ENCODE results near the gene ABCB7. TPM values are rescaled to one million over a fixed set of nuclear protein-coding genes. Genes with fewer than 3 reads are reported as not detected.

The ABCB7 gene
- polyA plus RNA-seq, 1 donor (not counting 4 experiments of a cell fraction or from before 2014, with no cell fraction given), result 21.3 TPM

DNA sequence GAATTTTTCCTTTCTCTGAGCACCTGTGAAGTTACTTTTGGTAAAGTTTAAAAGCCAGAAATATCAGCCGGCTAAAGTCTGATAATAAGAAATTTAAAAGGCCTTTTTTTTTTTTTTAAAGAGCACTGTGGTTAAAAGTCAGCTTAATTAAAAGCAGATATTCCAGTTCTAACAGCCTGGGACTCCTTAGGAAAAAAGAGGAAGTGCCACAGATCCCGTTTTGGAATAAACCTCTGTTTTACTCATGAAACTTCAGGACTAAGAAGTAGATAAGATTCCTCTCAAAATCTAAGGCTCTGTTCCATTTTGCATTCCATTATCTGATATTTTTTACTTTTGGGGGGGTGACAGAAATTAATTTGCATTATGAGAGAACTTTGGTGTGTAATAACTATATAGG is 37.8 kb downstream of the ABCB7 start:
- DNase-seq (ENCODE audit: low read depth, low spot score) (no peak), FAIRE-seq (no peak)
- H2AFZ ChIP-seq (ENCODE audit: control insufficient read depth, low read length), result no peak overlapping the region
- no peaks in the 10 kb centered on the region for H3K36me3 ChIP-seq (ENCODE audit: control insufficient read depth in 2 of 2, extremely low read depth in 1 of 2, insufficient read depth in 2 of 2, low read length in 2 of 2)
- H3K9me1 ChIP-seq (ENCODE audit: control insufficient read depth, extremely low read depth, insufficient read depth, low read length), result no peaks in the 10 kb centered on the region
- no peaks in the 10 kb centered on the region for H3K27me3 ChIP-seq (ENCODE audit: control insufficient read depth, extremely low read depth, insufficient read depth, low read length)
- dilution Hi-C loops (cut with MboI; ENCODE audit: extremely low pct_ligation_motif_present, low sequenced_read_pairs), result no loop called here
- H3K4me2 ChIP-seq (ENCODE audit: control insufficient read depth, extremely low read depth, insufficient read depth, low read depth, low read length), result no peak overlapping the region
- H3K79me2 ChIP-seq (ENCODE audit: control insufficient read depth, insufficient read depth, low read length), result no peaks in the 10 kb centered on the region
- H3K4me1 ChIP-seq (ENCODE audit: control insufficient read depth, extremely low read depth, insufficient read depth, low read length), result no peaks in the 10 kb centered on the region
- H3K9me3 ChIP-seq (ENCODE audit: control insufficient read depth, low read depth, low read length), result no peaks in the 10 kb centered on the region
- H3K9ac ChIP-seq (ENCODE audit: control insufficient read depth, extremely low read depth, insufficient read depth, low read length), result no peak overlapping the region
- no peak overlapping the region for H3K27ac ChIP-seq (ENCODE audit: control insufficient read depth, insufficient read depth, low read length)
- H3K4me3 ChIP-seq (ENCODE audit: control insufficient read depth in 2 of 3, extremely low read depth in 1 of 3, insufficient read depth in 2 of 3, low read depth in 1 of 3, low read length in 3 of 3), result no peak overlapping the region
- H4K20me1 ChIP-seq (ENCODE audit: control insufficient read depth, extremely low read depth, insufficient read depth, low read length), result no peaks in the 10 kb centered on the region
- TF ChIP-seq EZH2 (IDR thresholded peaks at IDR 0.05; ENCODE audit: low read length), result no peak
- TF ChIP-seq, protein P1, sequence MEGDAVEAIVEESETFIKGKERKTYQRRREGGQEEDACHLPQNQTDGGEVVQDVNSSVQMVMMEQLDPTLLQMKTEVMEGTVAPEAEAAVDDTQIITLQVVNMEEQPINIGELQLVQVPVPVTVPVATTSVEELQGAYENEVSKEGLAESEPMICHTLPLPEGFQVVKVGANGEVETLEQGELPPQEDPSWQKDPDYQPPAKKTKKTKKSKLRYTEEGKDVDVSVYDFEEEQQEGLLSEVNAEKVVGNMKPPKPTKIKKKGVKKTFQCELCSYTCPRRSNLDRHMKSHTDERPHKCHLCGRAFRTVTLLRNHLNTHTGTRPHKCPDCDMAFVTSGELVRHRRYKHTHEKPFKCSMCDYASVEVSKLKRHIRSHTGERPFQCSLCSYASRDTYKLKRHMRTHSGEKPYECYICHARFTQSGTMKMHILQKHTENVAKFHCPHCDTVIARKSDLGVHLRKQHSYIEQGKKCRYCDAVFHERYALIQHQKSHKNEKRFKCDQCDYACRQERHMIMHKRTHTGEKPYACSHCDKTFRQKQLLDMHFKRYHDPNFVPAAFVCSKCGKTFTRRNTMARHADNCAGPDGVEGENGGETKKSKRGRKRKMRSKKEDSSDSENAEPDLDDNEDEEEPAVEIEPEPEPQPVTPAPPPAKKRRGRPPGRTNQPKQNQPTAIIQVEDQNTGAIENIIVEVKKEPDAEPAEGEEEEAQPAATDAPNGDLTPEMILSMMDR (optimal IDR thresholded peaks at IDR 0.05 in 1 of 3, IDR thresholded peaks at IDR 0.05 in 1 of 3, conservative IDR thresholded peaks at IDR 0.05 in 1 of 3; ENCODE audit: extremely low read depth in 1 of 3, insufficient read depth in 2 of 3, low read length in 3 of 3), result no peak

DNA sequence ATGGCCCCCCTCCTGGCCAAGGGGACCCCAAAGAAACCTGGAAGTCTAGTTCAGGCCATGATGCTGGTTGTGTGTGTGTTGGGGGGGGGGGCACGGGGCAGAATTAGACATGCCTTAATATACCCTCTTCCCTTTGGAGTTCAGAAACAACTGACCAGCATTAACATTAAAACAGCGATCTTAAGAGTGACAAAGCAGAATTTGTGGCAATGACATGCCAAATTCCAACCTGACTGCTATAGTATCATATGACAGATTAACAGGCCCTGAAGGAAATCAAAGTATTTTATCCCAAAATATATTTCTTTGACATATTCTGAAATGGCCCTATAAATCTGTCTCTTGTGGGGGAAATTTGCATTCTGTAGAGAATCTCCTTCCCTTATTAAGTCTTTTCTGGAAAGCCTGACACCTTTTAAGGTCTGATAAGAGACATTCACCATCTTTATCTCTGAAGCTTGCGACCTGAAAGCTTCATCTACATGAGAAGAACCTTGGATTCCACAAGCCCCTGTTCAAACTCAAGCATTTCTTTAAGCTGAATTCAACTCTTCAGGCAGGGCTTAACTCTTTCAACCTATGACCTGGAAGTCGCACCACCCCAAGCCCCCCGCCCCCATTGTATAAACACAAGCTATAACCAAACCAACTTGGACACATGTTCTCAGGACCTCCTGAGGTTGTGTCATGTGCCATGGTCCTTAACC is 40.2 kb downstream of the ABCB7 start:
- Histone ChIP-seq H3K9me3 (ENCODE audit: control insufficient read depth, low read depth, low read length) (no peaks in the 10 kb centered on the region), H2AFZ (ENCODE audit: control insufficient read depth, low read length) (no peak overlapping the region), H3K27ac (ENCODE audit: control insufficient read depth, insufficient read depth, low read length) (no peak overlapping the region), H3K4me2 (ENCODE audit: control insufficient read depth, extremely low read depth, insufficient read depth, low read depth, low read length) (no peak overlapping the region), H3K79me2 (ENCODE audit: control insufficient read depth, insufficient read depth, low read length) (no peaks in the 10 kb centered on the region), H3K27me3 (ENCODE audit: control insufficient read depth, extremely low read depth, insufficient read depth, low read length) (no peaks in the 10 kb centered on the region), H3K9me1 (ENCODE audit: control insufficient read depth, extremely low read depth, insufficient read depth, low read length) (no peaks in the 10 kb centered on the region), H3K9ac (ENCODE audit: control insufficient read depth, extremely low read depth, insufficient read depth, low read length) (no peak overlapping the region), H3K36me3 (ENCODE audit: control insufficient read depth in 2 of 2, extremely low read depth in 1 of 2, insufficient read depth in 2 of 2, low read length in 2 of 2) (no peaks in the 10 kb centered on the region), H3K4me1 (ENCODE audit: control insufficient read depth, extremely low read depth, insufficient read depth, low read length) (no peaks in the 10 kb centered on the region), H3K4me3 (ENCODE audit: control insufficient read depth in 2 of 3, extremely low read depth in 1 of 3, insufficient read depth in 2 of 3, low read depth in 1 of 3, low read length in 3 of 3) (no peak overlapping the region), H4K20me1 (ENCODE audit: control insufficient read depth, extremely low read depth, insufficient read depth, low read length) (no peaks in the 10 kb centered on the region)
- TF ChIP-seq, protein P1 (optimal IDR thresholded peaks at IDR 0.05 in 1 of 3, IDR thresholded peaks at IDR 0.05 in 1 of 3, conservative IDR thresholded peaks at IDR 0.05 in 1 of 3; ENCODE audit: extremely low read depth in 1 of 3, insufficient read depth in 2 of 3, low read length in 3 of 3), result no peak
- no peak for TF ChIP-seq EZH2 (IDR thresholded peaks at IDR 0.05; ENCODE audit: low read length)
- FAIRE-seq (no peak), DNase-seq (ENCODE audit: low read depth, low spot score) (no peak)
- dilution Hi-C loops (cut with MboI; ENCODE audit: extremely low pct_ligation_motif_present, low sequenced_read_pairs), result no loop called here

Measured in keratinocyte (primary cell).